ENCODE data around the gene LIN28A.

LIN28A gene

GRCh38 chr1:26474818-26475217 lies 64.2 kb downstream of the LIN28A start:
- DNase-seq (ENCODE audit: extremely low spot score), result no peak
- TF ChIP-seq, protein P1, sequence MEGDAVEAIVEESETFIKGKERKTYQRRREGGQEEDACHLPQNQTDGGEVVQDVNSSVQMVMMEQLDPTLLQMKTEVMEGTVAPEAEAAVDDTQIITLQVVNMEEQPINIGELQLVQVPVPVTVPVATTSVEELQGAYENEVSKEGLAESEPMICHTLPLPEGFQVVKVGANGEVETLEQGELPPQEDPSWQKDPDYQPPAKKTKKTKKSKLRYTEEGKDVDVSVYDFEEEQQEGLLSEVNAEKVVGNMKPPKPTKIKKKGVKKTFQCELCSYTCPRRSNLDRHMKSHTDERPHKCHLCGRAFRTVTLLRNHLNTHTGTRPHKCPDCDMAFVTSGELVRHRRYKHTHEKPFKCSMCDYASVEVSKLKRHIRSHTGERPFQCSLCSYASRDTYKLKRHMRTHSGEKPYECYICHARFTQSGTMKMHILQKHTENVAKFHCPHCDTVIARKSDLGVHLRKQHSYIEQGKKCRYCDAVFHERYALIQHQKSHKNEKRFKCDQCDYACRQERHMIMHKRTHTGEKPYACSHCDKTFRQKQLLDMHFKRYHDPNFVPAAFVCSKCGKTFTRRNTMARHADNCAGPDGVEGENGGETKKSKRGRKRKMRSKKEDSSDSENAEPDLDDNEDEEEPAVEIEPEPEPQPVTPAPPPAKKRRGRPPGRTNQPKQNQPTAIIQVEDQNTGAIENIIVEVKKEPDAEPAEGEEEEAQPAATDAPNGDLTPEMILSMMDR (IDR thresholded peaks at IDR 0.05; ENCODE audit: control extremely low read depth, extremely low read depth, low read depth, missing control alignments), result no peak
- CTCF ChIA-PET, result interaction anchor here (3.8 kb wide), 1 partner anchor 25 kb away, joined by 12 read pairs; no protein-coding TSS in a partner anchor
- POLR2A ChIA-PET, result no interaction called here

DNA sequence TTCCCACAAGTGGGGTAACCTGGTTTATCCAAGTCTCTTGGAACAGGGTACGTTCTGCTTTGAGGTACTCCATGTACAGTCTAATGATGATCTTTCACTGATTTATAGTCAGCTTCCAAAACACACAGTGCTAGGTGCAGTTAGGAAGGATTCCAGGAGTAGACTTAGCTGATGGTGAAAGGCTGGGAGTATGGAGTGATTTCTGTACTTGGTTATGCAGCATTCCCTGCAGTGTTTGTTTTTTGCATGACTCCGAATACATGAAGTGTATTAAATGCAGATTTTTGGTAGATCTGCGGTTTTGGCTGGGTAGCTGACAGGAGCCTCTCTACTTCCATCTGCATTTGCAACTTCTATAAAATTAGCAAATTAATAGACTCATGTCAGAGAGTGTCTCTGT lies 65.4 kb downstream of the LIN28A start:
- POLR2A ChIA-PET, result no interaction called here
- TF ChIP-seq, protein P1 (IDR thresholded peaks at IDR 0.05; ENCODE audit: control extremely low read depth, extremely low read depth, low read depth, missing control alignments), result no peak
- CTCF ChIA-PET, result interaction anchor here (3.8 kb wide), 1 partner anchor 24 kb away, joined by 12 read pairs; no protein-coding TSS in a partner anchor
- DNase-seq (ENCODE audit: extremely low spot score), result no peak

DNA sequence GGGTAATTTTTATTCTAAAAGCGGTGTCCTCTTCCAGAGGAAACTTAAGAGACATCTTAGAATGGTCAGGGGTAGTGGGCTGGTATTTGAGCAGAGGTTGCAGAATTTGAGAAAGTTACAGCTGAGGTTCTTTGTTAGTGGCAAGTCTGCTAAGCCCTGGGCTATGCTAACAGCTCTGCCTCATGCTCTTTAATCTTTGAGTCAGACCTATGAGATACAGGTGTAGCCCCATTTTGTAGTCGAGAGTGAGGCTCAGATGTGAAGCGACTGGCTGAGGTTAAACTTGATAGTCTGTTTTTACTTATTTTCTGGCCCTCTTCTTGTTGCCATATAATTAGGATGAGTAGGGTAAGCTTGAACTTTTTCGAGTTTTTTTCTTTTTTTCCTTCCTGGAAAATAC lies 66.3 kb downstream of the LIN28A start:
- no peak for DNase-seq (ENCODE audit: extremely low spot score)
- TF ChIP-seq, protein P1 (IDR thresholded peaks at IDR 0.05; ENCODE audit: control extremely low read depth, extremely low read depth, low read depth, missing control alignments), result no peak
- ChIA-PET CTCF (interaction anchor here (3.8 kb wide), 1 partner anchor 23 kb away, joined by 12 read pairs; no protein-coding TSS in a partner anchor), POLR2A (no interaction called here)

DNA sequence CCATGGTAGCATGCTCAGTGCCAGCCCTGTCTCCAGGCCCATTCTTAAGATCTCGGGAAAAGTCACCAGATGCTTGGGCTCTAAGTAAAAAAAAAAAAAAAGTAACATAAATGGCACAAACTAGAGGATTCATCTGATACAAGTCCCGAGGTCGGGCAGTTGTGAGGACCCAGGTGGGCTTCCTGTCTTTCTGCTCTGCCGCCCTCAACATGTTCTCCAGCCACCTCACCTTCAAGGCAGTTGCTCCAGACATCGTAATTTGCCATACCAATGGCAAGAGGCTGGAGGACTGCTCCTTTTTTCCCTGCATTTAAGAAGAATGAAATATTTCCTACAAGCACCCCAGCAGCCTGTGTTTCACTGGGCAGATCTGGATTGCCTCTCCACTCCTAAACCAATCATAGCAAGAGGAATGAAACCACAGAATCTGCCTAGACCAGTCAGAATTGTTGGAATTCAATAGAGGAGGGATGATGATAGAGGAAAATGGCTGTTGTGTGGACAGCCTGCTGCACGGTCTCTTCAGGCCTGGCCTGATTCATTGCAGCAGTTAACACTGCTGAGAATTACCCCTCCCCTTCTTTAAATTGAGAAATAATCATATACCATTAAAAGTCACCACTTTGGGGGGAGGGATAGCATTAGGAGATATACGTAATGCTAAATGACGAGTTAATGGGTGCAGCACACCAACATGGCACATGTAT lies 67.0 kb downstream of the LIN28A start:
- no peak for DNase-seq (ENCODE audit: extremely low spot score)
- ChIA-PET CTCF (interaction anchor here (3.8 kb wide), 1 partner anchor 23 kb away, joined by 12 read pairs; no protein-coding TSS in a partner anchor), POLR2A (no interaction called here)
- TF ChIP-seq, protein P1 (IDR thresholded peaks at IDR 0.05; ENCODE audit: control extremely low read depth, extremely low read depth, low read depth, missing control alignments), result no peak

- ChIA-PET CTCF (interaction anchor here (1.3 to 2.0 kb wide), 2 partner anchors 22 to 60 kb away, joined by 3 to 9 read pairs; no protein-coding TSS in a partner anchor), POLR2A (no interaction called here)
- TF ChIP-seq, protein P1 (IDR thresholded peaks at IDR 0.05; ENCODE audit: control extremely low read depth, extremely low read depth, low read depth, missing control alignments), result no peak
- no peak for DNase-seq (ENCODE audit: extremely low spot score)
Observed at GRCh38 chr1:26478159-26478558, 67.5 kb downstream of the LIN28A start.

GRCh38 chr1:26478988-26479387 lies 68.4 kb downstream of the LIN28A start:
- TF ChIP-seq, protein P1 (IDR thresholded peaks at IDR 0.05; ENCODE audit: control extremely low read depth, extremely low read depth, low read depth, missing control alignments), result no peak
- POLR2A ChIA-PET, result interaction anchor here (1.2 kb wide), 1 partner anchor 223 kb away, joined by 4 read pairs; no protein-coding TSS in a partner anchor
- no peak for DNase-seq (ENCODE audit: extremely low spot score)
- CTCF ChIA-PET, result interaction anchor here (1.3 to 2.0 kb wide), 2 partner anchors 22 to 59 kb away, joined by 3 to 9 read pairs; no protein-coding TSS in a partner anchor

All from GM10248 (cell line).